Neural crest cell (in vitro differentiated cells): ENCODE data around the gene ANKRD16. TPM values are rescaled to one million over a fixed set of nuclear protein-coding genes. Genes with fewer than 3 reads are reported as not detected.
"Not testable (repeated sequence)": the region's sequence is repeated elsewhere in the genome, so short reads cannot be mapped to it uniquely, and the experiment has no call there.

ENCODE experiments used
- DNase-seq: peaks from one replicate; pipeline ENCODE4 v3.0.0; 2021; ENCODE audit warnings: low read depth, mixed read lengths, low spot score
- H3K27ac Mint-ChIP-seq: one replicate; pipeline ENCODE4 v1.8.0; 2021; ENCODE audit warnings: mild to moderate bottlenecking, mixed read lengths; ENCODE audit not compliant: unreplicated experiment
- H3K27me3 Mint-ChIP-seq: 2 replicates; pipeline ENCODE4 v1.8.0; 2021; ENCODE audit warnings: low read depth, mild to moderate bottlenecking, mixed read lengths
- H3K36me3 Mint-ChIP-seq: 2 replicates; pipeline ENCODE4 v1.8.0; 2021; ENCODE audit warnings: low read depth, mild to moderate bottlenecking, mixed read lengths
- H3K4me1 Mint-ChIP-seq: 2 replicates; pipeline ENCODE4 v1.8.0; 2021; ENCODE audit warnings: mixed read lengths
- H3K4me3 Mint-ChIP-seq: one replicate; pipeline ENCODE4 v1.8.0; 2021; ENCODE audit warnings: mild to moderate bottlenecking, mixed read lengths
- H3K9me3 Mint-ChIP-seq: 2 replicates; pipeline ENCODE4 v1.8.0; 2021; ENCODE audit warnings: mixed read lengths
- total RNA-seq: library from RNA; stranded (reverse); gene quantifications from 2 replicates; pipeline ENCODE4 v1.2.1, GENCODE V29; 2021
- TF ChIP-seq, protein P1 (sequence below): fragments of 200-600 bp; sonication (generic); conservative IDR thresholded peaks from 2 replicates; pipeline ENCODE4 v1.5.0; 2021; ENCODE audit warnings: antibody characterized with exemption, mild to moderate bottlenecking

The ANKRD16 gene
- total RNA-seq, 1 donor from 2014 or later, result 13.3 TPM

DNA sequence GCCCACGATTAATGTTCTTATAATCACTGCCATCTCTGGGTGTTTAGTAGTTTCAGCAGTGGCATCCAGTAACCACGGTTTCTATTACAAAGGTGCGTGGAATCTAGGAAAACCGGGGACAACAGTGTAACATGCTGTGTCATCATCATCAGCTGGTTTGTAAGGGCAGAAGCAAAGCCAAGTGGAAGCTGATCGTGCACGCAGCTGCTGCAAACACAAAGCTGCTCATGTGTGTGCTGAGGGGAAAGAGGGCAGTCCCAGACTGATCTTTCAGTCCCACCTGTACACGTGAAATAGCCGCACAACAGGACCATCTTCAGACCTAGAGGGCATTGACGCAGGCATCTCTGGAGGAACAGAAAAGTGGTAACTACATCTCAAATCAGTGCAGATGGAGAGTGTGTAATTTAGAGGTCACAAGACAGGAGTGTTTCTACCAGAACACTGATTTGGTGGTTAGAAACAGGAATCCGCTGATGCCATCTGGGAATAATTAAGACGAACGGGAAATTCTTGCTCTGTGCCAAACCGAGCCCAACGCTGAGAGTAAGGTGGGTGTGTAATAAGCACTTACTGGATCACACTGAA, 13.4 kb downstream of the ANKRD16 start:
- no peaks in the 10 kb centered on the region for H3K9me3 Mint-ChIP-seq
- TF ChIP-seq, protein P1, sequence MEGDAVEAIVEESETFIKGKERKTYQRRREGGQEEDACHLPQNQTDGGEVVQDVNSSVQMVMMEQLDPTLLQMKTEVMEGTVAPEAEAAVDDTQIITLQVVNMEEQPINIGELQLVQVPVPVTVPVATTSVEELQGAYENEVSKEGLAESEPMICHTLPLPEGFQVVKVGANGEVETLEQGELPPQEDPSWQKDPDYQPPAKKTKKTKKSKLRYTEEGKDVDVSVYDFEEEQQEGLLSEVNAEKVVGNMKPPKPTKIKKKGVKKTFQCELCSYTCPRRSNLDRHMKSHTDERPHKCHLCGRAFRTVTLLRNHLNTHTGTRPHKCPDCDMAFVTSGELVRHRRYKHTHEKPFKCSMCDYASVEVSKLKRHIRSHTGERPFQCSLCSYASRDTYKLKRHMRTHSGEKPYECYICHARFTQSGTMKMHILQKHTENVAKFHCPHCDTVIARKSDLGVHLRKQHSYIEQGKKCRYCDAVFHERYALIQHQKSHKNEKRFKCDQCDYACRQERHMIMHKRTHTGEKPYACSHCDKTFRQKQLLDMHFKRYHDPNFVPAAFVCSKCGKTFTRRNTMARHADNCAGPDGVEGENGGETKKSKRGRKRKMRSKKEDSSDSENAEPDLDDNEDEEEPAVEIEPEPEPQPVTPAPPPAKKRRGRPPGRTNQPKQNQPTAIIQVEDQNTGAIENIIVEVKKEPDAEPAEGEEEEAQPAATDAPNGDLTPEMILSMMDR, result no peak
- H3K4me1 Mint-ChIP-seq, result peaks cover 9% of the 10 kb centered on the region
- H3K27ac Mint-ChIP-seq, result peak overlapping the region; percentile 16
- DNase-seq, result no peak
- peaks cover 13% of the 10 kb centered on the region for H3K36me3 Mint-ChIP-seq
- no peaks in the 10 kb centered on the region for H3K27me3 Mint-ChIP-seq
- no peak overlapping the region for H3K4me3 Mint-ChIP-seq

DNA sequence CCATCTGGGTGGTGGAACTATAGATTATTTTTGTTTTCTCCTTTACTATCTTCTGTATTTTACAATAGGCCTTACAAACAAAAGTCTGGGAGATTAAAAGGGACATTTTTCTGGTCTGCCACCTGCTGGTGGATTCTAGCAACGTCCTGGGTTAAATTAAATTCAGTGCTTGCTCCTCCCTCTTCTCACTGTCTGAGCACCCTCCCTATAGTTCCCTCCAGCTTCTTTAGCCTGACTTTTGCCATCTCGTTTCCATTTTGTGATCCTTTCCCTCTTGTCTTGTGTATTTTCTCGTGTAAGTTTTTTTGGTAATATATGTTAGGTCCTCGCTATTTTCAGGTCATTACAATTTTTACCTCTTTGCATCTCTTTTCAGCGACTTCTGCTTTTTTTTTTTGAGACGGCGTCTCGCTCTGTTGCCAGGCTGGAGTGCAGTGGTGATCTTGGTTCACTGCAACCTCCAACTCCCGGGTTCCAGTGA, 16.1 kb downstream of the ANKRD16 start:
- Mint-ChIP-seq H3K27me3 (no peaks in the 10 kb centered on the region), H3K36me3 (peaks cover 18% of the 10 kb centered on the region), H3K4me1 (peaks cover 9% of the 10 kb centered on the region), H3K27ac (peak overlapping the region; percentile 0), H3K4me3 (peak overlapping the region; percentile 10), H3K9me3 (no peaks in the 10 kb centered on the region)
- TF ChIP-seq, protein P1, result peak; percentile 86
- DNase-seq, result peak; percentile 65

DNA sequence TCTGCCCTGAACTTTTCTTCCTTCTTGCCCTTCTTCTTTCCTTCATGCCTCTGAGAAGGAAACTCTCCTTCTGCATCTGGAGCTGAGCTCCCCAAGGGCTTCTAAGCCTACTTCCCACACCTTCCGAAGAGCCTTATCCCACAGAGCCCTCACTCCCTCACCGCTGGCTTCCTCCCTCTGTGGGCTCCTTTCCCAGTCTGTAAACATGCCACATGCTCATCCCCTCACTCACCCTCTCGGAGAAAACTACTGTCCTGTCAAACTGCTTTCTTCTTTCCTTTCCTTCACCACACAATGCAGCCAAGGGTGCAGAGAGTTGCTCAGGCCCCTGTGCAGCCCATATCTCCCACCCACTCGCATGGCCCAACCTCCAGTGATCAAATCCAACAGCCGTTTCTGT, 18.1 kb downstream of the ANKRD16 start:
- Mint-ChIP-seq H3K27ac (peak overlapping the region; percentile 15), H3K27me3 (no peaks in the 10 kb centered on the region), H3K4me3 (no peak overlapping the region), H3K36me3 (peaks cover 25% of the 10 kb centered on the region), H3K4me1 (peaks cover 9% of the 10 kb centered on the region), H3K9me3 (no peaks in the 10 kb centered on the region)
- no peak for DNase-seq
- TF ChIP-seq, protein P1, result no peak

DNA sequence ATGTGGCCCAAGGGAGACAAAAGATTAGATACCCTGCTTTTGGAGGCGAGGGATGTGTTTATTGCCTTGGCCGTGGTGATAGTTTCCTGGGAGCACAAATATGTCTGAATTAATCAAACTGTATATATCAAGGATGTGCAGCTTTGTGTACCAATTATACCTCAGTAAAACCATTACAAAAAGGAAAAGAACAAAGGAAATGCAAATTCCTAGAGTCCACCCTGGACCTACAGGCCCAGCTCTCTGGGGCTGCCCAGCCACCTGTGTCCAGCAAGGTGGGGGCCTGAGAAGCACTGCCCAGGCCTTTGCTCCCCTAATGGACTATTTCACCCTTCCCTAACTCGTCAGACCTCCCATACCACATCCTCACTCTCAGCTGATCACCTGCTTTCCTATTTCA, 20.5 kb downstream of the ANKRD16 start:
- Mint-ChIP-seq H3K9me3 (no peaks in the 10 kb centered on the region), H3K4me1 (peaks cover 9% of the 10 kb centered on the region), H3K27me3 (no peaks in the 10 kb centered on the region), H3K27ac (no peak overlapping the region), H3K4me3 (no peak overlapping the region), H3K36me3 (peaks cover 26% of the 10 kb centered on the region)
- DNase-seq, result no peak
- TF ChIP-seq, protein P1, result no peak

DNA sequence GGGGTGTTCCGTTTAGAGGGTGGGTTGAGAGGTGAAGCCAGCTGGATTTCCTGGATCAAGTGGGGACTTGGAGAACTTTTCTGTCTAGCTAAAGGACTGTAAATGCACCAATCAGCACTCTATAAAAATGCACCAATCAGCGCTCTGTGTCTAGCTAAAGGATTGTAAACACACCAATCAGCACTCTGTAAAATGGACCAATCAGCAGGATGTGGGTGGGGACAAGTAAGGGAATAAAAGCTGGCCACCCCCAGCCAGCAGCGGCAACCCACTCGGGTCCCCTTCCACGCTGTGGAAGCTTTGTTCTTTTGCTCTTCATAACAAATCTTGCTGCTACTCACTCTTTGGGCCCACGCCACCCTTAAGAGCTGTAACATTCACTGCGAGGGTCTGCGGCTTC, 21.3 kb downstream of the ANKRD16 start:
- H3K36me3 Mint-ChIP-seq, result peaks cover 24% of the 10 kb centered on the region
- H3K27me3 Mint-ChIP-seq, H3K27ac Mint-ChIP-seq, H3K9me3 Mint-ChIP-seq, H3K4me3 Mint-ChIP-seq, H3K4me1 Mint-ChIP-seq, DNase-seq: not testable (repeated sequence)

DNA sequence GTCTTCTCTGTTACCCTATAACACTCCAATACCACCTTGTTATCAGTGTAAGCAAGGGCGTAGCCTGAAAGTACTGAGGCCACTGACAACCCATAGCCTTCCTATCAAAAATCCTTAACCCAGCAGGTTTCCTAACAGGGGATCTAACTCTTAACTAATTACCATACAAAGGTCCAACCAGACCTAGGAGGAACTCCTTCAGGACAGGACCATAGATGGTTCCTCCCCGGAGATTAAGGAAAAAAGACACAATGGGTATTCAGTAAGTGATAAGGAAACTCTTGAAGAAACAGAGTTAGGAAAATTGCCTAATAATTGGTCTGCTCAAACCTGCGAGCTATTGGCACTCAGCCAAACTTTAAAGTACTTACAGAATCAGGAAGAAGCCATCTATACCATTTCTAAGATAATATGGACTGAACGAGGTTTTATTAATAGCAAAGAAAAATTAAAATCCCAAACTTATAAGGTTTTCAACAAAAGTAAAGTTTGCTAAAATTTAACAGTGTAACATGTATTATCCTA, 22.5 kb downstream of the ANKRD16 start:
- H3K4me1 Mint-ChIP-seq, H3K27me3 Mint-ChIP-seq, DNase-seq, H3K9me3 Mint-ChIP-seq, H3K27ac Mint-ChIP-seq, H3K4me3 Mint-ChIP-seq: not testable (repeated sequence)
- peaks cover 31% of the 10 kb centered on the region for H3K36me3 Mint-ChIP-seq

DNA sequence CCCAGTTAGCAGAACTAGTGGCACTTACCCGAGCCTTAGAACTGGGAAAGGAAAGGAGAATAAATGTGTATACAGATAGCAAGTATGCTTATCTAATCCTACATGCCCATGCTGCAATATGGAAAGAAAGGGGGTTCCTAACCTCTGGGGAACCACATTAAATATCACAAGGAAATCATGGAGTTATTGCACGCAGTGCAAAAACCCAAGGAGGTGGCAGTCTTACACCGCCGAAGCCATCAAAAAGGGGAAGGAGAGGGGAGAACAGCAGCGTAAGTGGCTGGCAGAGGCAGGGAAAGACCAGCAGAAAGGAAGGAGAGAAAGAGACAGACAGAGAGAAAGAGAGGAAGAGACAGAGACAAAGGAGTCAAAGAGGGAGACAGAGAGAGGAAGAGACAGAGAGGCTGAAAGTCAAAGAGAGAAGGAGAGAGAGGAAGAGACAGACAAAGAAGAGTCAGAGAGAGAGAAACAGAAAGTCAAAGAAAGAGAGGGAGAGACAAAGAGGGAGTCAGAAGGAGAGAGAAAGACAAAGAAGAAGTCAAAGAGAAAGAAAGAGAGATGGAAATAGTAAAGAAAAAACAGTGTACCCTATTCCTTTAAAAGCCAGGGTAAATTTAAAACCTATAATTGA, 23.1 kb downstream of the ANKRD16 start:
- not testable (repeated sequence) for H3K27ac Mint-ChIP-seq, H3K4me1 Mint-ChIP-seq, H3K4me3 Mint-ChIP-seq, H3K27me3 Mint-ChIP-seq, DNase-seq, H3K9me3 Mint-ChIP-seq
- H3K36me3 Mint-ChIP-seq, result peaks cover 31% of the 10 kb centered on the region

DNA sequence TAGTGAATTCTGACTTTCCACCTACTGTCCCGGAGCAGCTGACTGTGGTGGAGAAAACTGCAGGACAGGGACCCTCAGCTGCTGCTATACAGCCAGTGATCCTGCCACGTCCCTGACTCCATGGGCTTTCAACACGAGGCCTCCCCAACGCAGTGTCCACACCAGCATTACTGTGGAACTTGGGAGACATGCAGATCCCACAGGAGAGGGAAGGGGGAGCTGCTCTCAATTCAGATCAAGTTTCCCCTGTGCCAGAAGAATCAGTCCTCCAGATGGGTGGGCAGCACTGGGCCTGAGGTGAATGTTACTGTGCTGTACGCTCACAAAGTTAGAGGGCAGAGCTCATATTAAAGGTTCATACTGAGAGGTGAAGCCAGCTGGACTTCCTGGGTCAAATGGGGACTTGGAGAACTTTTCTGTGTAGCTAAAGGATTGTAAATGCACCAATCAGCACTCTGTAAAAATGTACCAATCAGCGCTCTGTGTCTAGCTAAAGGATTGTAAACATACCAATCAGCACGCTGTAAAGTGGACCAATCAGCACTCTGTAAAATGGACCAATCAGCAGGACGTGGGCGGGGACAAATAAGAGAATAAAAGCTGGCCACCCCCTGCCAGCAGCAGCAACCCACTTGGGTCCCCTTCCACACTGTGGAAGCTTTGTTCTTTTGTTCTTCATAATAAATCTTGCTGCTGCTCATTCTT, 26.6 kb downstream of the ANKRD16 start:
- not testable (repeated sequence) for H3K27me3 Mint-ChIP-seq

More for the DNA sequence above, 26.6 kb downstream of the ANKRD16 start:
- not testable (repeated sequence) for H3K4me3 Mint-ChIP-seq, DNase-seq, H3K4me1 Mint-ChIP-seq, H3K9me3 Mint-ChIP-seq
- Mint-ChIP-seq H3K36me3 (peaks cover 26% of the 10 kb centered on the region), H3K27ac (peak overlapping the region; percentile 57)
